HG03460 (cell line): Measurements from ENCODE around the gene TESK2.
"Not testable (repeated sequence)": the region's sequence is repeated elsewhere in the genome, so short reads cannot be mapped to it uniquely, and the experiment has no call there.

Experiments used
- ATAC-seq: cut with Tn5 transposase; IDR thresholded peaks from one replicate; pipeline ENCODE4 v1.9.1; 2021; ENCODE audit not compliant: unreplicated experiment

Gene TESK2

GRCh38 chr1:45510036-45510971 lies 19.3 kb upstream of the TESK2 start:
- no peak for ATAC-seq

GRCh38 chr1:45508295-45509151 lies 17.6 kb upstream of the TESK2 start:
- no peak for ATAC-seq

- no peak for ATAC-seq
These were observed 16.9 kb upstream of the TESK2 start for GRCh38 chr1:45507893-45508292.

GRCh38 chr1:45507195-45507594 lies 16.2 kb upstream of the TESK2 start:
- ATAC-seq, result no peak

GRCh38 chr1:45503462-45504360 lies 12.7 kb upstream of the TESK2 start:
- ATAC-seq, result no peak

- no peak for ATAC-seq
These were observed 10.5 kb upstream of the TESK2 start for GRCh38 chr1:45501505-45501859.

- no peak for ATAC-seq
These were observed 8.4 kb upstream of the TESK2 start for GRCh38 chr1:45499415-45499769.

GRCh38 chr1:45498279-45498678 lies 7.3 kb upstream of the TESK2 start:
- no peak for ATAC-seq

- ATAC-seq, result no peak
These were observed 2.2 kb upstream of the TESK2 start for GRCh38 chr1:45493116-45493697.

- no peak for ATAC-seq
These were observed 1.7 kb upstream of the TESK2 start for GRCh38 chr1:45492691-45493090.

GRCh38 chr1:45491487-45492260 lies 711 bp upstream of the TESK2 start:
- ATAC-seq, result no peak

GRCh38 chr1:45490121-45490625 lies 790 bp downstream of the TESK2 start:
- no peak for ATAC-seq

- ATAC-seq, result not testable (repeated sequence)
These were observed 1.6 kb downstream of the TESK2 start for GRCh38 chr1:45489379-45489778.

GRCh38 chr1:45488666-45489377 lies 2.1 kb downstream of the TESK2 start:
- ATAC-seq, result no peak

GRCh38 chr1:45485949-45486348 lies 5.0 kb downstream of the TESK2 start:
- no peak for ATAC-seq

- no peak for ATAC-seq
These were observed 11.8 kb downstream of the TESK2 start for GRCh38 chr1:45479039-45479748.

- ATAC-seq, result no peak
These were observed 12.7 kb downstream of the TESK2 start for GRCh38 chr1:45478121-45478814.

GRCh38 chr1:45477646-45478045 lies 13.3 kb downstream of the TESK2 start:
- ATAC-seq, result no peak
